Urothelium cell line (cell line): ENCODE results near the gene GAP43.

Source experiments
- DNase-seq: peaks from one replicate; pipeline ENCODE4 v3.0.0; 2011; ENCODE audit warnings: low spot score, mixed read lengths
- FAIRE-seq: peaks from 2 replicates; lab custom pipeline; 2011; peaks lifted over from hg19 to GRCh38; lab: Jason Lieb, UNC

Gene GAP43

GRCh38 chr3:115660646-115661337 is 37.5 kb downstream of the GAP43 start:
- no peak for DNase-seq
- FAIRE-seq, result no peak

GRCh38 chr3:115662356-115662755 is 39.0 kb downstream of the GAP43 start:
- FAIRE-seq, result no peak
- no peak for DNase-seq

- FAIRE-seq, result no peak
- DNase-seq, result no peak
Measured at GRCh38 chr3:115663414-115663813, 40.1 kb downstream of the GAP43 start.

- FAIRE-seq, result no peak
- no peak for DNase-seq
Measured at GRCh38 chr3:115666081-115666480, 42.8 kb downstream of the GAP43 start.

GRCh38 chr3:115666920-115667737 is 43.8 kb downstream of the GAP43 start:
- peak; percentile 27 for DNase-seq
- FAIRE-seq, result no peak

GRCh38 chr3:115667738-115668065 is 44.4 kb downstream of the GAP43 start:
- DNase-seq (no peak), FAIRE-seq (no peak)

- FAIRE-seq (no peak), DNase-seq (no peak)
Measured at GRCh38 chr3:115670911-115671310, 47.6 kb downstream of the GAP43 start.

GRCh38 chr3:115671761-115672455 is 48.6 kb downstream of the GAP43 start:
- no peak for DNase-seq
- FAIRE-seq, result no peak

- no peak for FAIRE-seq
- no peak for DNase-seq
Measured at GRCh38 chr3:115673881-115674280, 50.6 kb downstream of the GAP43 start.

- peak; percentile 20 for FAIRE-seq
- no peak for DNase-seq
Measured at GRCh38 chr3:115676336-115676735, 53.0 kb downstream of the GAP43 start.

GRCh38 chr3:115680803-115681345 is 57.6 kb downstream of the GAP43 start:
- no peak for DNase-seq
- no peak for FAIRE-seq

- DNase-seq, result no peak
- FAIRE-seq, result no peak
Measured at GRCh38 chr3:115681736-115682135, 58.4 kb downstream of the GAP43 start.

- FAIRE-seq (no peak), DNase-seq (no peak)
Measured at GRCh38 chr3:115683305-115683704, 60.0 kb downstream of the GAP43 start.

- FAIRE-seq, result no peak
Measured at GRCh38 chr3:115683773-115684172, 60.5 kb downstream of the GAP43 start.

GRCh38 chr3:115685097-115685496 is 61.8 kb downstream of the GAP43 start:
- FAIRE-seq (no peak), DNase-seq (no peak)

More at GRCh38 chr3:115683773-115684172, 60.5 kb downstream of the GAP43 start:
- no peak for DNase-seq

- no peak for FAIRE-seq
- no peak for DNase-seq
Measured at GRCh38 chr3:115687721-115688120, 64.4 kb downstream of the GAP43 start.

- FAIRE-seq (no peak), DNase-seq (no peak)
Measured at GRCh38 chr3:115688418-115688817, 65.1 kb downstream of the GAP43 start.

- no peak for FAIRE-seq
- no peak for DNase-seq
Measured at GRCh38 chr3:115689928-115690327, 66.6 kb downstream of the GAP43 start.

- FAIRE-seq (peak; percentile 52), DNase-seq (no peak)
Measured at GRCh38 chr3:115691964-115692363, 68.7 kb downstream of the GAP43 start.

- peak; percentile 98 for FAIRE-seq
- peak; percentile 78 for DNase-seq
Measured at GRCh38 chr3:115692887-115693524, 69.7 kb downstream of the GAP43 start.

- FAIRE-seq (no peak), DNase-seq (no peak)
Measured at GRCh38 chr3:115693868-115694267, 70.6 kb downstream of the GAP43 start.
